A549 treated with Hydrocortisone at 1 μM for 4 hours (cell line): ENCODE measurements around the gene OR8B4. TPM values are rescaled to one million over a fixed set of nuclear protein-coding genes. Genes with fewer than 3 reads are reported as not detected.

Experiments used
- total RNA-seq: library from RNA; stranded (reverse); fragments of 200-300 nt; extraction: Qiagen RNA extraction; gene quantifications from 5 replicates; pipeline ENCODE4 v1.2.3, GENCODE V29; 2022

Gene OR8B4
- not detected in 5 replicates for total RNA-seq

GRCh38 chr11:124424384-124424921 is at the start of gene OR8B4:
TSS of gene OR8B4 (minus strand) at chr11:124424871. CDS start at chr11:124424871, 0 bp downstream.

GRCh38 chr11:124445646-124446150 is 21.0 kb upstream of the OR8B4 start, which contains the start of gene OR8B8:
TSS of gene OR8B8 (minus strand) at chr11:124445696. CDS start at chr11:124441085, 4,611 bp downstream.

GRCh38 chr11:124398924-124399323 is 25.7 kb downstream of the OR8B4 start, which contains the start of gene OR8B3:
TSS of gene OR8B3 (minus strand) at chr11:124399024. CDS start at chr11:124397351, 1,673 bp downstream.

GRCh38 chr11:124384399-124384798 is 40.3 kb downstream of the OR8B4 start, which contains the start of gene OR8B2:
TSS of gene OR8B2 (minus strand) at chr11:124384499. CDS start at chr11:124383343, 1,156 bp downstream.

Other genes with a start within 250 kb of the OR8B4 start
- gene OR10D3, start 241.5 kb downstream of the OR8B4 start, total RNA-seq, result not detected in 5 replicates
- not detected in 5 replicates for gene OR8G1, start 183.8 kb downstream of the OR8B4 start, total RNA-seq
- not detected in 5 replicates for gene OR8G5, start 168.5 kb downstream of the OR8B4 start, total RNA-seq
- gene OR8D1, start 110.9 kb downstream of the OR8B4 start, total RNA-seq, result not detected in 5 replicates
- not detected in 5 replicates for gene OR8D2, start 104.7 kb downstream of the OR8B4 start, total RNA-seq
- not detected in 5 replicates for gene OR8B2, start 40.4 kb downstream of the OR8B4 start, total RNA-seq
- gene OR8B3, start 25.8 kb downstream of the OR8B4 start, total RNA-seq, result not detected in 5 replicates
- gene OR8B8, start 20.8 kb upstream of the OR8B4 start, total RNA-seq, result not detected in 5 replicates
- gene OR8B12, start 118.8 kb upstream of the OR8B4 start, total RNA-seq, result not detected in 5 replicates
- not detected in 5 replicates for gene OR8A1, start 145.1 kb upstream of the OR8B4 start, total RNA-seq
- gene PANX3, start 186.6 kb upstream of the OR8B4 start, total RNA-seq, result not detected in 5 replicates
- gene TBRG1, start 198.0 kb upstream of the OR8B4 start, total RNA-seq, result 16.0 to 17.5 TPM (median 16.3 TPM) in 5 replicates
- gene SIAE, start 248.9 kb upstream of the OR8B4 start, total RNA-seq, result 14.3 to 15.8 TPM (median 15.0 TPM) in 5 replicates
- 16.2 to 24.4 TPM (median 18.4 TPM) in 5 replicates for gene SPA17, start 249.0 kb upstream of the OR8B4 start, total RNA-seq